KOPT-K1 (cell line): ENCODE data around the gene CAGE1.

Source experiments
- H3K27ac ChIP-seq: fragments of 200-600 bp; sonication (generic); 2 replicates; pipeline ENCODE4 v1.5.1; 2016; ENCODE audit warnings: antibody characterized with exemption, mild to moderate bottlenecking, low read depth, low read length; ENCODE audit not compliant: poor library complexity, severe bottlenecking
- H3K36me3 ChIP-seq: fragments of 200-600 bp; sonication (generic); 2 replicates; pipeline ENCODE4 v1.5.1; 2017; ENCODE audit warnings: antibody characterized with exemption, mild to moderate bottlenecking, low read length, moderate library complexity; ENCODE audit not compliant: insufficient read depth
- H3K9me3 ChIP-seq: fragments of 200-600 bp; sonication (generic); 2 replicates; pipeline ENCODE4 v1.5.1; 2017; ENCODE audit warnings: antibody characterized with exemption, low read length, mild to moderate bottlenecking; ENCODE audit not compliant: insufficient read depth, poor library complexity, severe bottlenecking

Gene CAGE1

DNA sequence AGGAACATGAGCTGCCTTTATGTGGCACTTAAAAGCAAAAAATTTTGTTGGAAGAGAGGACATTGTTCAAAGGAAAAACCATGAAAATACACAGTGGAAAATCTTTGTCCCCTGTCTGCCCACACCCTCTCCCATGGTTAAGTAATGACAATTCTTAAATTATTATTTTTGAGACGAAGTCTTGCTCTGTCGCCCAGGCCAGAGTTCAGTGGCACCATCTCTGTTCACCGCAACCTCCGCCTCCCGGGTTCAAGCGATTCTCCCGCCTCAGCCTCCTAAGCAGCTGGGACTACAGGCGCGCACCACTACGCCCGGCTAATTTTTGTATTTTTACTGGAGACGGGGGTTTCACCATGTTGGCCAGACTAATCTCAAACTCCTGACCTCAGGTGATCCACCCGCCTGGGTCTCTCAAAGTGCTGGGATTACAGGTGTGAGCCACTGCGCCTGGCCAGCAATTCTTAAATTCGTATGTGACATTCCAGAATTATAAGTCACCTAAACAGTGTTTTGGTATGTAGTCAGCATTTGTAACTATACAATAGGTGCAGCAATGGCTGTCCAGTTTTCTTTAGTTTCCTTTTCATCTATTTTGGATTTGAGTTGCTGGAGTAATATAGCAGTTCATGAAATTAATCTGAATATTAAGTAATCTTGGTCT, 75.9 kb downstream of the CAGE1 start:
- Histone ChIP-seq H3K9me3 (no peaks in the 10 kb centered on the region), H3K36me3 (peaks cover 17% of the 10 kb centered on the region), H3K27ac (peak overlapping the region; percentile 84)

DNA sequence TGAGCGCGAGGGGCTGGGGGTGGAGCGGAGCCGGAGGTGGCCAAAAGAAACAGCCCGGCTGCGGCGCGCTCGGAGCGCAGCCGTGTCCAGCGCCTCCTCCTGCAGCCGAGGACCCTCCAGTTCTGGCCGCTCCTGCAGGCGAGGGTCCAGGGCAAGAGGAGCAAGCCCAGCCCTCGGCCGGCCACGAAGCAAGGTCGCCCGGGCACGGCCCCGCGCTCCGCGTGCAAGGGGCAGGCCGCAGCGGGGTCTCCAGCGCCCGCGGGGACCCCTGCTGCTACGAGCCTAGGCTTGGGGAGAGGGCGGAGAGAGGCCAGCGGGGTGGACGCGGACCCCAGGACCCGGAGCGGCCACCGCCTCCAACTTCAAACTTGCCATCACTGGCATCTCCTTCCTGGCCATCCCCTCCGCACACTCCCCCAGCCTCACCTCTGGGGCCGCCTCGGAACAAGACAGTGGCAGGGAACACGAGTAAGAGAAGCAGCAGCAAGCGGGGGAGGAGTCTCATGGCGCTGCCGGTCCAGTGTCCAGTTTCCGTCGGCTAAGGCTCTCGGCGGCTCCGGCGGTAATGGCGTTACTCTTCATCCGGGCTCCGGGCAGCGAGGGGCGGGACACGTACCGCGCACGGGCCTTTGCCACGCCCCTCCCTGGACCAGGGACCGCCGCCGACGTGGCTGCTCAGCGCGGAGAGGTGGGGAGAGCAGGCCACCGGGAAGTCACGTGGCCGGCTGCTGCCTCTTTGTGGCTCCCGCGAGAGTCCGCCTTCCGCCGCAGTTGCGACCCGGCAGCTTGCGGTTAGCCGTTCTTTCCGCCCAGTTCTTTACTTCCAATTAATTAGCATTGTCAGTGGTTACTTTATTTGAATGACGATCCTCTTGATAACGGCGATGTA, 76.7 kb downstream of the CAGE1 start, which contains the start of gene SSR1:
Gene SSR1 (minus strand): TSS at position 584 of the 889 bp plus-strand sequence. CDS start 79 bp downstream, at position 505.
- H3K36me3 ChIP-seq: peaks cover 24% of the 10 kb centered on the region
- H3K9me3 ChIP-seq: no peaks in the 10 kb centered on the region
- peak within 1 kb of the TSS; percentile 84 for H3K27ac ChIP-seq

DNA sequence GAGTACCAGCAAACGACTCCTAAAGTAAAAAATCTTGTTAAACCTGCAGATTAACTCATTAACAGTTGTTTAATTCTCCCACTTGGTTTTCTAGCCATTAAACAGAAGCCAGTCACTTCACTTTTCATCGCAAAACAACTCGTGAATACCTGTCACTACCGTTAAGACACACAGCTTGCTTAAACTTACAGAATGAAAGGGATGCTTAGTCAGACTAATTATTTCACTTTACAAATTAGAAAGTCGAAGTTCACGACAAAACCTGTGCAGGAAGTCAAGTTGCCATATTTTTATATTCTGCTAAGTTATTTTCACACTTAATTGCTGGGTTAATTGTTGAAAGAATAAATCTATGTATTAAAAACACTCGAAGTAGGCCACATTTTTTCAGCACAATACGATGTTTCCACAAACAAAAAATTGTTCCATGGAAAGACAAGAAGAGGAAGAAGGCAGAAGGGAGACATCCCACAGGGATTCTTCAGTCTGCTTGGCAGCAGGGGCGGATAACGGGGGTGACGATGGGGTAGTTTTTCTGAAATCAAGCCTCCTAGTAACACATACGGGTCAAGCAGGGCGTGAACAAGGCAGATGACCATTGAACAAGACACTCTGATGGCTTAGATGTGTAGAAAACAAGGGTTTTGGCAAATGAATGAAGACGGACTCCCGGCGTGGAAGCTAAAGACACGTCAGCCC, 77.5 kb downstream of the CAGE1 start:
- Histone ChIP-seq H3K9me3 (no peaks in the 10 kb centered on the region), H3K36me3 (peaks cover 32% of the 10 kb centered on the region), H3K27ac (peak overlapping the region; percentile 84)

DNA sequence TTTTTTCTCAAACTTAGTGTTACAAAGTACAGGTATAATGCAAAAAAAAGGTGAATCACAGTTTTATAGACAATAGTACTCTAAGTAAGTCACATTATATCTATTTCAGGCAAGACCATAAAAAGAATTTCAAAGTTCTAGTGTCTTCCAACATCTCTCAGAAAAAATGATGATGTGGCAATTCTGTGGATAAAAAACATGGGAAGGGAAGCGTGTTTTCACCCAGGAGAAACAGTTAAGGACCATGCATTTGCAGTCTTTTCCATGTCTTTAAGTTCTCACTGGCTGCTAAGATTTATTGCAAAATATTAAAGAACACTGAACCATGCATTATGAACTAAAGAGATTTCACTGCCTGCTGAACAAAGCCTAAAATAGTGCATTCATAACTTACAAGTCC, 78.4 kb downstream of the CAGE1 start:
- Histone ChIP-seq H3K27ac (no peak overlapping the region), H3K9me3 (no peaks in the 10 kb centered on the region), H3K36me3 (peaks cover 41% of the 10 kb centered on the region)

DNA sequence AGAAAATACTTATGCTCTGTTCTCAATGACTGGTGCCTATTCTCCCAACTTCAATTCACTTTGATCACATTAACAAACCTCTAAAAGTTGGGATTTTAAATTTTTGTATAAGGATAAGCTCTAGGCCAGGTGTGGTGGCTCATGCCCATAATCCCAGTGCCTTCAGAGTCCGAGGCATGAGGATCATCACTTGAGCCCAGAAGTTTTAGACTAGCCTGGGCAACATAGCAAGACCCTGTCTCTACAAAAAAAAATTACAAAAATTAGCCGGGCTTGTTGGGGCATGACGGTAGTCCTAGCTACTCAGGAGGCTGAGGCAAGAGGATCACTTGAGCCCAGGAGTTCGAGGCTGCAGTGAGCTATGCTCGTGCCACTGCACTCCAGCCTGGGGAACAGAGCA, 80.5 kb downstream of the CAGE1 start:
- Histone ChIP-seq H3K9me3 (no peaks in the 10 kb centered on the region), H3K27ac (no peak overlapping the region), H3K36me3 (peaks cover 63% of the 10 kb centered on the region)

DNA sequence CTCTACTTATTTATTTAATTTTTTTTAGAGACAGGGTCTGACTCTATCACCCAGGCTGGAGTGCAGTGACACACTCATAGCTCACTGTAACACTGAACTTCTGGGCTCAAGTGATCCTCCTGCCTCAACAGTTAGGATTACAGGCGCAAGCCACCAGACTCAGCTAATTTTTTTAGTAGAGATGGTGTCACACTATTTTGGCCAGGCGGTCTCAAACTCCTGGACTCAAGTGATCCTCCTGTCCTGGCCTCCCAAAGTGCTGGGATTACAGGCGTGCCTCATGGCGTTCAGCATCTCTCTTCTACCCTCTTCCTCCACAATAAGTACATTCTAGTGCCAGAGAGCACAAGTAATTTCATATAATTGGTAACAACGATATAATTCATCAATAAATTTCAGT, 82.0 kb downstream of the CAGE1 start:
- H3K27ac ChIP-seq: no peak overlapping the region
- peaks cover 78% of the 10 kb centered on the region for H3K36me3 ChIP-seq
- no peaks in the 10 kb centered on the region for H3K9me3 ChIP-seq

DNA sequence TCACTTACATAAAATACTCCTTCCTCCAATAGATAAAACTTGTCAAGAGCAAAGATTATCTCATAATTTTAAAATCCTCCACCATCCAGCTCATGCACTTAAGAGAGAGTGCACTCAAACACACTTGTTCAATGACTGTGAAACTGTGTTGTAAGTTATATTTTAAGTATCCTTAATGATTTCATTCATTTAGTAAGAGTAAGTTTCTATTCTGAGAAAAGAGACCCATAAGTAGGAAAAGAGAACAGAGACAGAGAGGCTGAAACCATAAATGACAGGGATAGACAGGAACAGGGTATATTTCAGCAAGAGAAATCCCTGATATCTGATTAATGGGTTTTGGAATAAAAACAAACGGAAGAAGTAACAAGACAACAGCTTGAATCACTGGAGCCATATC, 84.7 kb downstream of the CAGE1 start:
- no peak overlapping the region for H3K27ac ChIP-seq

DNA sequence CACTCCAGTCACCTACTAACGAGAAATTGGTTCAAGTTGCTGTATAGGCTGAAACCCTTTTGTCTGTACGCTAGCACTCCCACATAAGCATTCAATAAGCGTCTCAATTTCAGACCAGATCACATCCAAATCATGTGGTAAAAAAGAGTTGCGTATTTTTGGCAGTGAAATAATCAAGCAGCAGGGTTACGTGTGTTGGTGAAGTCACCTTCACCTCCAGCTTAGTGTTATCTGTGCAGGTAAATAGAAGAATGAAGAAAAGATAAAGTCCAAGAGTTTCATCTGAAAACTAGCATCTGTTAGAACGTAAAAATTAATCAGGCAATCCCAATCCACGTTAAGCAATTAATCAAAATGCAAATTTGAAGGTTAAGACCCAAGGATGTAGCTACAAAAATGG, 87.8 kb downstream of the CAGE1 start:
- H3K9me3 ChIP-seq: no peaks in the 10 kb centered on the region
- no peak overlapping the region for H3K27ac ChIP-seq
- H3K36me3 ChIP-seq: peaks cover 100% of the 10 kb centered on the region

More for the DNA sequence above, 84.7 kb downstream of the CAGE1 start:
- peaks cover 100% of the 10 kb centered on the region for H3K36me3 ChIP-seq
- no peaks in the 10 kb centered on the region for H3K9me3 ChIP-seq

DNA sequence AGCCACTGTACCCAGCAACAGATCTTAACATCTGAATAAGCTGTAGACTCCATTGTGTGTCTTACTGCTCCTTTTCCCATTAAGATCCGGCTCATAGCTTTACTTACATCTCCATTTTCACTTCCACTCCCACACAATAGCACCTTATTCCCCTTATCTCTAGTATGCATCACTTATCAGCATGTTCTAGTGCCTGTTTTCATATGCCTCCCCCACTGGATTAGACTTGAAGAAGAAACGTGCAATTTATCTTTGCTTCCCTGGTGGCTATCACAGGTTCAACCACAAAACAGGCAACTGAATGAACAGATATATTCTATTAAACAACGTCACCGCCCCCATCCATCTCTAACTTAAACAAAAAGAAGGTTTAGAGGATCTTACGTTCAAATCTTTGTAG, 88.6 kb downstream of the CAGE1 start:
- Histone ChIP-seq H3K9me3 (no peaks in the 10 kb centered on the region), H3K36me3 (peaks cover 100% of the 10 kb centered on the region), H3K27ac (no peak overlapping the region)

DNA sequence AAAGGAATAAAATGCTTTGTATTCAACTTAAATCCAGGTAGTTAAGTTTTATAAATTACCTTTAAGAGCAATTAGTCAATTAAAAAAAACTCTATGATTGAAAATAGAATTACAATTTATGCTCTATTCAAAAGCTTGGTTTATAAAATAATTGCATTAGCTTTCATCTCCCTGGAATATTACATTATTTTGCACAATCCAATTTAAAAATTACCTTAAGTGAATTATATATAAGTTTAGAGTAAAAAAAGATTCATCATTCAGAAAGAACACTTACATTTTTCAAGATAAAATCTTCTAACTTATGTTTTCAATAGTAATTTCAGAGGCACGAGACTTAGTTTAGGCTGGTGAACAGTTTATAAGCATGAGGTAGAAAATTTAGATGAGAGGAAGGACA, 91.4 kb downstream of the CAGE1 start:
- H3K27ac ChIP-seq: no peak overlapping the region
- H3K9me3 ChIP-seq: no peaks in the 10 kb centered on the region
- peaks cover 99% of the 10 kb centered on the region for H3K36me3 ChIP-seq

DNA sequence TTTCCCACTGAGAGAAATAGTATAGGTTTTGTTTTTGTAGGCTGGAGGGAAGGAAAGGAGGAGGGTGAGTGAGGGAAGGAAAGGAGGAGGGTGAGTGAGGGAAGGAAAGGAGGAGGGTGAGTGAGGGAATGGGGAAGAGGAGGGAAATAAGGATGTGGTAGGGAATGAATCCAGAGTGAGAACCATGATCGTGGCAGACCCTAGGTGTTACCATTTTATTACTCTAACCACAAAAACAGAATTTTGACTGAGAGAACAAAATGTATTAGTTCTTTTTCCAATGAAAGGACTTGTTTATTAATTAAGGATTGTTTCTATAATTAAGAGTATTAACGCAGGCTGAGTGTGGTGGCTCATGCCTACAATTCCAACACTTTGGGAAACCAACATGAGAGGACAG, 92.9 kb downstream of the CAGE1 start:
- Histone ChIP-seq H3K27ac (no peak overlapping the region), H3K9me3 (no peaks in the 10 kb centered on the region), H3K36me3 (peaks cover 99% of the 10 kb centered on the region)

DNA sequence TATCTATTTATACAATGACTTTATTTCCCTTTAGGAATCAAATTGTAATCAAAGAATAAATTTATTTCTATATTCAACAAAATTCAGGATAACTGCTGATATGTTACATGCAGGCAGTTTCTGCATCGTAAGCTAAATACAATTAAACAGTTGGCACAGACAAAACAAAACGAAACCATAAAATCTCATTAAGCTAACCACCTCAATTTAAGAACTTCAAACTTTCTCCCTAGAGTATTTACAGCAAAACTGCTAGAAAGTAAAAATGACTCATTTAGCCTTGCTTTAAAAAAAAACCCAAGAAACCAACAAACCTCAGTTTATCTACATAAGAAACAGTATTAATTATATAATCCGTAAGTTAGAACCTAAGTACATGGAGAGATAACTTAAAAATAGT, 93.6 kb downstream of the CAGE1 start:
- H3K27ac ChIP-seq: no peak overlapping the region
- H3K9me3 ChIP-seq: no peaks in the 10 kb centered on the region
- peaks cover 99% of the 10 kb centered on the region for H3K36me3 ChIP-seq

DNA sequence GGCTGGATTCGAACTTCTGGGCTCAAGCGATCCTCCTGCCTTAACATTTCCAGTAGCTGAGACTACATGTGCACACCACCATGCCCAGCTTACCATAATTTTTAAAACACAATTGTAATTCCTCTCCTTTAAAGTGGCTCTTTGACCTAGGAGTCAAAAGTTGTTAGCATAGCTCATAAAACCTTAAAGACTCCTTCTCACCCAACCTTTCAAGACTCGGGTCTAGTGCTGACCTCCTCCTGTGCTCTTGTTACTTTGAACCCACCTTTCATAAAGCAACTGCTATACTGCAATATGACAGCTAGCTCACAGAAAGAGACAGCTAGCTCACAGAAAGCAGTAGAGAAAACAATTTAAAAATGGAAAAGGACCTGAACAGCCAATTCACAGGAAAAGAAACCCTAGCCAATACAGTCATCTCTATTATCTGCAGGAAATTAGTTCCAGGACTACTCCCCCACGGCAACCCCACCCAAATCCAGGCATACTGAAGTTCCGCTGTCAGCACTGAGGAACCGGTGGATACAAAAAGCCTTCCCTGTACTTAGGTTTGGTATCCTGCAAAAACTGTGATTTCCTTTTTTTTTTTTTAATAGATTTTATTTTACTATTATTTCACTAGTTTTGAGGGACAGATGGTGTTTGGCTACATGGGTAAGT, 96.8 kb downstream of the CAGE1 start:
- Histone ChIP-seq H3K9me3 (no peaks in the 10 kb centered on the region), H3K36me3 (peaks cover 99% of the 10 kb centered on the region), H3K27ac (no peak overlapping the region)

DNA sequence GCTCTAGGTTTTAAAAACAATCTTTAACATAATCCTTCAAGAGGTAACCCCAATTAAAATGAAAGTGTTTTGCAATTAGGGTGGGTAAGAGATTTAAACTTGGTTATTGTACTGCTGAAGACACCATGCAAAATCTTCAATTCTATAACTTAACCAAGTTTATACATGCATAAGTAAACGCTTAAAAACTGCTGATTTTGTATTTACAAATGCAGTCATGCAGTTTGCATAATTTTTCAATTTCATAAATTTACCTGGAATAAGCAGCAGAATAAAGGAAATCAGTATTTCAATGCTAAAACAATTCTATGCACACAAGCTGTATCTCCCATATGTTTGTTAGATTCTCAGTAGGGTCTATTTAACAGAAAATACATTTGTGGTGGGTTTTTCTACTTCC, 99.5 kb downstream of the CAGE1 start:
- peaks cover 99% of the 10 kb centered on the region for H3K36me3 ChIP-seq

DNA sequence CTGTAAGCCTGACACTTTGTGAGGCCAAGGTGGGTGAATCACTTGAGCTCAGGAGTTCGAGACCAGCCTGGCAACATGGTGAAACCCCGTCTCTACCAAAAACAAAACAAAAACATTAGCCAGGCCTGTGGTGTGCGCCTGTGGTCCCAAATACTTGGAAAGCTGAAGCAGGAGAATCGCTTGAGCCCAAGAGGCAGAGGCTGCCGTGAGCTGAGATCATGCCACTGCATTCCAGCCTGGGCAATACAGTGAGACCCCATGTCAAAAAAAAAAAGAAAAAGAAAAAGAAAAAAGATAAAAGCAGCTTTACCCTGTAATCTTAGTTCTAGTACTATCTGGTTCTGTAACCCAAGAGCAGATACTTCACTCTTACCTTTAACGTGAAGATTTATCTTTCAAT, 104.1 kb downstream of the CAGE1 start:
- Histone ChIP-seq H3K27ac (no peak overlapping the region), H3K9me3 (no peaks in the 10 kb centered on the region), H3K36me3 (peaks cover 67% of the 10 kb centered on the region)

More for the DNA sequence above, 99.5 kb downstream of the CAGE1 start:
- no peak overlapping the region for H3K27ac ChIP-seq
- no peaks in the 10 kb centered on the region for H3K9me3 ChIP-seq
